Hematopoietic multipotent progenitor cell treated with erythropoietin and hydrocortisone succinate and interleukin-3 and kit ligand, for 6 days (in vitro differentiated cells): ENCODE results near the gene TIMM17B.
"Not testable (repeated sequence)": the region's sequence is repeated elsewhere in the genome, so short reads cannot be mapped to it uniquely, and the experiment has no call there.

Experiments used
- DNase-seq: peaks from one replicate; pipeline ENCODE4 v3.0.0-alpha.2; 2015

TIMM17B gene

DNA sequence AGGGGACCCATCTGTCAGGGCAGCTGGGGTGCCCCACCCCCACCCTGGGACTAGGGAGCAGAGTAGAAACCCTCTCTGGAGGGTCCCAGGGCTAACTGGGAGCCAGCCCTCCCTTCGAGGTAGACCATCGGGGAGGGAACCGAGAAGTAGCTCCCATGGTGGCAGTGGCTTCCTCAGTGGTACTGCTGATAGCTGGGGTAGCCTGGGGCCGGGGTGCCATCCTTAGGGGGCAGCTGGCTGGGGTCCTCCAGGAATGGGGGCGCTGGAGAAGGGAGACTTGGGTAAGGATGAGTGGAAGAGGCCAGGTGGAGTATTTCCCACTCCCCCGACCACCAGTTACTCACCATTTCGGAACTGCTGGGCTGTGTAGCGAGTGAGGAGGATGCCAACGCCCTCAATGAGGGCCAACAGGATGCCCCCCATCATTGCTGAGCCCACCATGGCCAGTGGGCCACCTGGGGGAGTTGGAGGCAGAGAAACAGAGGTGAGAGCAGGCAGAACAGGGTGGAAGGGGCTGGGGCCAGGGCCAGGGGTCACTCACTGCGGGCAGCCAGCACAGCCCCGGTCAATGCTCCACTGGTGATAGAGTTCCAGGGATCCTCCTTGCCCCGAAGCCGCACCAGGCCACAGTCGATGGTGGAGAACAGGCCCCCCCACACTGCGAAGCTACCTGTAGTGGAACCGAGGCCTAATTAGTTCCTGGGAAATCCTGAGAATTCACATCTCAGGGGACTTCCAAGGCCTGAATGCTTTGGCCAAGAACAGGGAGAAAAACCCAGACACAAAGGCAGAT lies 3.8 kb downstream of the TIMM17B start:
- DNase-seq = no peak

- no peak for DNase-seq
Measured at GRCh38 chrX:48892896-48893295, 4.7 kb downstream of the TIMM17B start.

- DNase-seq = peak; percentile 90
Measured at GRCh38 chrX:48891402-48892288, 5.9 kb downstream of the TIMM17B start.

GRCh38 chrX:48890934-48891401 lies 6.6 kb downstream of the TIMM17B start:
- DNase-seq = peak; percentile 13

GRCh38 chrX:48890296-48890925 lies 7.2 kb downstream of the TIMM17B start:
- no peak for DNase-seq

DNA sequence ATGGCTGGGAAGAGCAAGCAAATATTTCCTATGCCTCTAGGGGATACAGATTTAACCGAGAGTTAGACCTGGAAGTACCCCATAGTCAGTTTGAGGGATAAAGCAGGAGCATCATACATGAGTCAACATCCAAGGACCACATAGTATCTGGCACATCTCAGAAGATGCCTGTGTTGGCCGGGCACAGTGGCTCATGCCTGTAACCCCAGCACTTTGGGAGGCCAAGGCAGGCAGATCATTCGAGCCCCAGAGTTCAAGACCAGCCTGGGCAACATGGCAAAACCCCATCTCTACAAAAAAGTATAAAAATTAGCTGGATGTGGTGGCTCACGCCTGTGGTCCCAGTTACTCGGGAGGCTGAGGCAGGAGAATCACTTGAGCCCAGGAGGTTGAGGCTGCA lies 11.0 kb downstream of the TIMM17B start:
- DNase-seq = not testable (repeated sequence)

DNA sequence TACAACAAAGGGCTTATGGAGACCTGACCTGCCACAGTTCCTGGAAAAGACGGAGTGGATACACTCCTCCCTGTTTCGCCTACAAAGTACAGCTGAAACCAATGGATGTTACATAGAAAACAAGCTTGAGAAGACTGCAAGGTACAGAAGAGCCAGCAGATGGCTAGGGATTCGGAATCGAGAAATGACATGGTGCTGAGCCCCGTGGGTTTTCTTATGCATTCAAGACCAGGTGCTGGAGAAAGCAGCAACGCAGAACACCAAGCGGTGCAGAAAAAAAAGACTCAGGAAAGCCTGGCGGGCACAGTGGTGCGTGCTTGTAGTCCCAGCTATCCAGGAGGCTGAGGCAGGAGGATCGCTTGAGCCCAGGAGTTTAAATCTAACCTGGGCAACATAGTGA lies 13.8 kb downstream of the TIMM17B start:
- no peak for DNase-seq

DNA sequence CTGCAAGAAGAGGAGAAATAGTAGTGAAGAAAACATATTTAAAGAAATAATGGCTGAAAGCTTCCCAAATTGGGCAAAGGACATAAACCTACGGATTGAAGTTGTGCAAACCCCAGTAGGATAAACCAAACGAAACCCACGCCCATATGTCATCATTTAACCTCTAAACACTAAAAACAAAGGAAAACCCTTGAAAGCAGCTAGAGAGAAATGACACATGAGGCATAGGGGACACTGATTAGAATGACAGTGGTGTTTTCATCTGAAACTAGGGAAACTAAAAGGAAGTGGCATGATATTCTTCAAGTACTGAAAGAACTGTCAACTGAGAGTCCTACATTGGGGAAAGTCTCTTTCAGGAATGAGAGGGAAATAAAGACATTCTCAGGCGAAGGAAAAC lies 20.6 kb downstream of the TIMM17B start:
- not testable (repeated sequence) for DNase-seq

DNA sequence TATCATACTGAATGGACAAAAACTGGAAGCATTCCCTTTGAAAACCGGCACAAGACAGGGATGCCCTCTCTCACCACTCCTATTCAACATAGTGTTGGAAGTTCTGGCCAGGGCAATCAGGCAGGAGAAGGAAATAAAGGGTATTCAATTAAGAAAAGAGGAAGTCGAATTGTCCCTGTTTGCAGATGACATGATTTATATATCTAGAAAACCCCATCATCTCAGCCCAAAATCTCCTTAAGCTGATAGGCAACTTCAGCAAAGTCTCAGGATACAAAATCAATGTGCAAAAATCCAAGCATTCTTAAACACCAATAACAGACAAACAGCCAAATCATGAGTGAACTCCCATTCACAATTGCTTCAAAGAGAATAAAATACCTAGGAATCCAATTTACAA lies 25.6 kb downstream of the TIMM17B start:
- not testable (repeated sequence) for DNase-seq

GRCh38 chrX:48864210-48864609 lies 33.4 kb downstream of the TIMM17B start:
- no peak for DNase-seq

GRCh38 chrX:48854898-48855297 lies 42.7 kb downstream of the TIMM17B start:
- peak; percentile 40 for DNase-seq

DNA sequence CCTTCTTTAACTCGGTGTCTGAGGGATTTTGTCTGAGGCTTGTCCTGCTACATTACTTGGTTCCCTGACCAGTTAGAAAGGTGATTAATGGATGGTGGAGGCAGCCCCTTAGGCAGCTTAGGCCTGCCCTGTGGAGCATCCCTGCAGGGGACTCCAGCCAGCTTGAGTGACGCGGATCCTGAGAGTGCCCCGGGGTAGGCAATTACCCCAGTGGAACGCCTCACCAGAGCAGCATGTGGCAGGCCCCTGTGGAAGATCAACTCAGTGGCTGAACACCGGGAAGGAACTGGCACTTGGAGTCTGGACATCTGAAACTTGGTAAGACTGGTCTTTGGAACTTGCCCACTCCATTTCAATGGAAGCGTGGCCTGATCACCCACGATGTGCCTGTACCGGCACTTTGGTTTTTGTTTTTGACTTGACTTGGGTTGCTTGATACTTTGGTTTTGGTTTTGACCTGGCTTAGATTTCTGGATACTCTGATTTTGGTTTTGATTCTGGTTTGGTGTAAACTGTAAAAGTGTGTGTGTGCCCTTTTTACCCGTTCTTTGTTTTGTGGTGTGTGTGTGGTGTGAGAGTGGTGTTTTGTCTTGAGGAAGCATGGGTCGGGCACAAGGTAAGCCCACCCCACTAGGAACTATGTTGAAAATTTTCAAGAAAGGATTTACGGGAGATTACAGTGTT lies 43.3 kb downstream of the TIMM17B start:
- DNase-seq = not testable (repeated sequence)

GRCh38 chrX:48853494-48853893 lies 44.1 kb downstream of the TIMM17B start:
- DNase-seq = not testable (repeated sequence)

DNA sequence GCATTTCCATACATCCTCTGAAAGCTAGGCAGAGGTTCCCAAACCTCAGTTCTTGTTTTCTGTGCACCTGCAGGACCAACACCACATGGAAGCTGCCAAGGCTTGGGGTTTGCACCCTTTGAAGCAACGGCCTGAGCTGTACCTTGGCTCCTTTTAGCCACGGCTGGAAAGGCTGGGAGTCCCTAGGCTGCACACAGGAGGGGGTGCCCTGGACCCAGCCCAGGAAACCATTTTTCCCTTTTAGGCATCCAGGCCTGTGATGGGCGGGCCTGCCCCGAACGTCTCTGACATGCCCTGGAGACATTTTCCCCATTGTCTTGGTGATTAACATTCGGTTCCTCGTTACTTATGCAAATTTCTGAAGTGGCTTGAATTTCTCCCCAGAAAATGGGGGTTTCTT lies 44.7 kb downstream of the TIMM17B start:
- DNase-seq = no peak

DNA sequence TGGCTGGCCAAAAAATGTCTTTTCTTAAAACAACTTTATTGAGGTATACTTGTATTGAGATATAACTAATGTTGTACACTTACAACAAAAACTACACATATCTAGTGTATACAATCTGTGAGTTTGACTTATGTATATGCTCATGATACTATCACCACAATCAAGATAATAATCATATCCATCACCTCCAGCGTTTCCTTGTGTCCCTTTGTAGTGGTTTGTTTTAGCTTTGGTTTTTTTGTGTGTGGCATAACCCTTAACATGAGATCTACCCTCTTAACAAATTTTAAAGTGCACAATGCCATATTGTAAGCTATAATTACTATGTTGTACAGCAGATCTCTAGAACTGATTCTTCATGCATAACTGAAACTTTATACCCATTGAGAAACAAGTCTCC lies 48.7 kb downstream of the TIMM17B start:
- DNase-seq = no peak
